K562 (cell line): Measurements from ENCODE around the gene INSL3. TPM values are rescaled to one million over a fixed set of nuclear protein-coding genes. Genes with fewer than 3 reads are reported as not detected.
A peak's percentile ranks its signal among the peaks of the same experiment; 100 is the strongest.

ENCODE experiments used
- ATF4 ChIP-seq: fragments of 450-650 bp; formaldehyde crosslinking; IDR thresholded peaks from 2 replicates; pipeline ENCODE4 v1.4.0; 2022; ENCODE audit warnings: mild to moderate bottlenecking, moderate library complexity
- CCAR2 ChIP-seq: fragments of 200-400 bp; formaldehyde crosslinking; IDR thresholded peaks from 2 replicates; pipeline ENCODE4 v1.6.1; 2017; ENCODE audit warnings: mild to moderate bottlenecking, low read depth, low read length
- CREB3L1 ChIP-seq: fragments of 450-650 bp; IDR thresholded peaks from 2 replicates; pipeline ENCODE4 v1.6.1; 2014; ENCODE audit warnings: low read depth, mild to moderate bottlenecking, moderate library complexity, borderline replicate concordance
- CTCF ChIP-seq, 3 experiments: IDR thresholded peaks in 2 of 3; conservative IDR thresholded peaks in 1 of 3; 2 replicates each; pipeline ENCODE4 v1.5.1; 2011 to 2012; ENCODE audit warnings: low read length in 3 of 3, mild to moderate bottlenecking in 3 of 3, control low read depth in 2 of 3, improper control_type of control experiment in 1 of 3, inconsistent platforms in 1 of 3, low read depth in 1 of 3, mixed read lengths in 1 of 3, moderate library complexity in 1 of 3; ENCODE audit not compliant: insufficient read depth in 2 of 3
- E2F6 ChIP-seq, 2 experiments: IDR thresholded peaks; 2 replicates each; pipeline ENCODE4 v1.6.1; 2011; ENCODE audit warnings: borderline replicate concordance in 1 of 2, control low read depth in 1 of 2, low read depth in 1 of 2, low read length in 1 of 2, mild to moderate bottlenecking in 1 of 2, mixed read lengths in 1 of 2, moderate library complexity in 1 of 2; ENCODE audit not compliant: insufficient read depth in 1 of 2, insufficient read length in 1 of 2, poor library complexity in 1 of 2, severe bottlenecking in 1 of 2; ENCODE audit errors: extremely low read depth in 1 of 2
- FOXM1 ChIP-seq, 2 experiments: fragments of 450-650 bp in 1 of 2; sonication (generic) in 1 of 2; formaldehyde crosslinking in 1 of 2; IDR thresholded peaks; 2 replicates each; pipeline versions ENCODE4 v1.6.1 to v1.9.0; 2017 to 2022; ENCODE audit warnings: low read depth in 2 of 2, mild to moderate bottlenecking in 2 of 2, missing genetic modification reagents in 1 of 2, moderate library complexity in 1 of 2
- GATA2 ChIP-seq: sonication (generic); formaldehyde crosslinking; IDR thresholded peaks from 2 replicates; pipeline ENCODE4 v1.4.0; 2020; ENCODE audit warnings: mild to moderate bottlenecking, missing genetic modification reagents
- ILK ChIP-seq: fragments of 450-650 bp; IDR thresholded peaks from 2 replicates; pipeline ENCODE4 v1.6.1; 2016; ENCODE audit warnings: missing genetic modification characterization, low read depth, mild to moderate bottlenecking, missing compliant biosample characterization, moderate library complexity, borderline replicate concordance
- MCM7 ChIP-seq, 2 experiments: fragments of 450-650 bp; IDR thresholded peaks; 2 replicates each; pipeline ENCODE4 v1.6.1; 2016 to 2018
- MYC ChIP-seq, 2 experiments: fragments of 250-450 bp in 1 of 2; sonication (Bioruptor Pico) in 1 of 2; IDR thresholded peaks; 2 replicates each; pipeline versions ENCODE4 v1.5.1 to v1.6.1; 2012 to 2021; ENCODE audit warnings: low read depth in 2 of 2, borderline replicate concordance in 1 of 2, improper control_type of control experiment in 1 of 2, low read length in 1 of 2, mild to moderate bottlenecking in 1 of 2, moderate library complexity in 1 of 2
- NCOA4 ChIP-seq: fragments of 450-650 bp; IDR thresholded peaks from 2 replicates; pipeline ENCODE4 v1.6.1; 2018; ENCODE audit warnings: mild to moderate bottlenecking; ENCODE audit not compliant: partially characterized antibody
- PCBP2 ChIP-seq: fragments of 200-400 bp; formaldehyde crosslinking; IDR thresholded peaks from 2 replicates; pipeline ENCODE4 v1.6.1; 2018; ENCODE audit warnings: low read length, low read depth, mild to moderate bottlenecking, moderate library complexity; ENCODE audit not compliant: poor library complexity, severe bottlenecking
- PHF8 ChIP-seq: fragments of 200-600 bp; sonication (generic); IDR thresholded peaks from 2 replicates; pipeline ENCODE4 v1.6.1; 2012; ENCODE audit warnings: mixed run types, mild to moderate bottlenecking, inconsistent platforms, low read length, moderate library complexity, borderline replicate concordance
- POLR2G ChIP-seq: fragments of 200-400 bp; formaldehyde crosslinking; IDR thresholded peaks from 2 replicates; pipeline ENCODE4 v1.6.1; 2017; ENCODE audit warnings: low read depth, mild to moderate bottlenecking, antibody characterized with exemption, low read length, moderate library complexity
- RUNX1 ChIP-seq: sonication (generic); IDR thresholded peaks from 2 replicates; pipeline ENCODE4 v1.6.1; 2016; ENCODE audit warnings: antibody characterized with exemption, low read depth
- SMAD4 ChIP-seq: fragments of 250-450 bp; sonication (Bioruptor Pico); conservative IDR thresholded peaks from 2 replicates; pipeline ENCODE4 v1.8.0; 2021; ENCODE audit warnings: inconsistent platforms, mild to moderate bottlenecking, moderate library complexity
- ZC3H4 ChIP-seq: sonication (generic); formaldehyde crosslinking; IDR thresholded peaks from 2 replicates; pipeline ENCODE4 v1.9.0; 2021; ENCODE audit warnings: missing genetic modification reagents, borderline replicate concordance
- ZNF124 ChIP-seq: sonication (generic); formaldehyde crosslinking; IDR thresholded peaks from 2 replicates; pipeline ENCODE4 v1.8.1; 2022; ENCODE audit warnings: missing genetic modification reagents
- ZNF212 ChIP-seq: fragments of 450-650 bp; formaldehyde crosslinking; IDR thresholded peaks from 2 replicates; pipeline ENCODE4 v1.4.0; 2020; ENCODE audit warnings: mild to moderate bottlenecking
- ZNF398 ChIP-seq: fragments of 250-450 bp; sonication (Bioruptor Pico); IDR thresholded peaks from 2 replicates; pipeline ENCODE4 v1.8.0; 2021; ENCODE audit warnings: moderate library complexity, mild to moderate bottlenecking, inconsistent platforms
- polyA plus RNA-seq, 8 experiments: library from polyadenylated mRNA; depleted of rRNA in 4 of 8; stranded (reverse) in 5 of 8; unstranded in 3 of 8; fragments of >200 nt; fragmentation: Nextera tagmentation in 2 of 8; fragmentation: Illumina TruSeq in 1 of 8; extraction: Ambion mirVana in 2 of 8; extraction: Trizol in 1 of 8; gene quantifications; 2 replicates each; pipeline versions ENCODE4 v1.2.1 to v1.2.3, GENCODE V29; 2011 to 2014; ENCODE audit warnings: inconsistent platforms in 1 of 8, missing spikeins in 1 of 8
- total RNA-seq, 7 experiments: library from RNA; depleted of rRNA in 6 of 7; stranded (reverse); fragments of >200 nt in 6 of 7; fragmentation: Illumina TruSeq in 2 of 7; extraction: Trizol in 2 of 7; gene quantifications; 2 replicates each; pipeline versions ENCODE4 v1.2.1 to v1.2.3, GENCODE V29; 2011 to 2021; ENCODE audit warnings: low replicate concordance in 1 of 7

The INSL3 gene
- total and polyA plus RNA-seq, 9 of the 15 experiments (the other 6 are each of a cell fraction or from before 2014, with no cell fraction given): not detected

- TF ChIP-seq PCBP2 (no peak), NCOA4 (no peak), MCM7 (IDR thresholded peaks at IDR 0.05) (no peak), ZNF124 (CRISPR knock-in tag) (no peak), CTCF (IDR thresholded peaks at IDR 0.05 in 2 of 3, conservative IDR thresholded peaks at IDR 0.05 in 1 of 3; ENCODE audit: insufficient read depth in 2 of 3, low read depth in 1 of 3, low read length in 3 of 3) (no peak), CCAR2 (no peak), RUNX1 (no peak), CREB3L1 (no peak), MYC (IDR thresholded peaks at IDR 0.05; ENCODE audit: low read depth, low read length) (no peak), MYC (CRISPR knock-in tag; IDR thresholded peaks at IDR 0.05; ENCODE audit: borderline replicate concordance, low read depth) (no peak), GATA2 (CRISPR knock-in tag) (no peak), E2F6 (IDR thresholded peaks at IDR 0.05; ENCODE audit: borderline replicate concordance in 1 of 2, extremely low read depth in 1 of 2, insufficient read depth in 1 of 2, insufficient read length in 1 of 2, low read depth in 1 of 2, low read length in 1 of 2, poor library complexity in 1 of 2, severe bottlenecking in 1 of 2) (peak; percentile 15 to 25), SMAD4 (0 out of 2 replicates have a peak, but pooled peaks have one; percentile 32), FOXM1 (IDR thresholded peaks at IDR 0.05; ENCODE audit: low read depth) (no peak), FOXM1 (CRISPR knock-in tag; IDR thresholded peaks at IDR 0.05; ENCODE audit: low read depth) (no peak), ATF4 (no peak), ZNF398 (CRISPR knock-in tag) (no peak), ZC3H4 (CRISPR knock-in tag) (no peak), POLR2G (no peak), ZNF212 (CRISPR knock-in tag) (no peak), PHF8 (no peak; the same call in 1 of the 2 replicates), ILK (tag) (no peak)
Observed at GRCh38 chr19:17841371-17841809, 20.1 kb upstream of the INSL3 start (continued).
